ENCODE results near the gene FAM149B1. TPM values are rescaled to one million over a fixed set of nuclear protein-coding genes. Genes with fewer than 3 reads are reported as not detected.
A peak's percentile ranks its signal among the peaks of the same experiment; 100 is the strongest.

The FAM149B1 gene
- total and polyA plus RNA-seq, 2 of the 13 experiments (the other 11 are each of a cell fraction or from before 2014, with no cell fraction given) = 9.3 to 16.8 TPM

GRCh38 chr10:73167783-73168464, at the start of gene FAM149B1, which contains the start of gene ECD (continued):
- TF ChIP-seq YY1 (IDR thresholded peaks at IDR 0.05; ENCODE audit: insufficient read depth, insufficient replicate concordance, low read depth, low read length) (peak; percentile 73), PHF8 (CRISPR knock-in tag; IDR thresholded peaks at IDR 0.05) (peak; percentile 89), ELF3 (CRISPR knock-in tag; IDR thresholded peaks at IDR 0.05) (peak; percentile 75), ZFP36L2 (CRISPR knock-in tag; IDR thresholded peaks at IDR 0.05) (no peak), NFE2L1 (CRISPR knock-in tag; IDR thresholded peaks at IDR 0.05; ENCODE audit: borderline replicate concordance) (no peak), PHB2 (IDR thresholded peaks at IDR 0.05; ENCODE audit: partially characterized antibody) (no peak), ZSCAN29 (CRISPR knock-in tag; conservative IDR thresholded peaks at IDR 0.05) (no peak), ZNF234 (CRISPR knock-in tag; conservative IDR thresholded peaks at IDR 0.05) (no peak), ZNF670 (CRISPR knock-in tag; IDR thresholded peaks at IDR 0.05; ENCODE audit: borderline replicate concordance) (peak; percentile 89; the same call in 1 of the 2 replicates), ELF4 (CRISPR knock-in tag; IDR thresholded peaks at IDR 0.05; ENCODE audit: borderline replicate concordance) (peak; percentile 55; the same call in 1 of the 2 replicates), ZNF333 (CRISPR knock-in tag; IDR thresholded peaks at IDR 0.05; ENCODE audit: borderline replicate concordance) (peak; percentile 81; the same call in 1 of the 2 replicates), TGIF2 (CRISPR knock-in tag; IDR thresholded peaks at IDR 0.05) (peak; percentile 71; the same call in 1 of the 2 replicates), ZNF354B (CRISPR knock-in tag; IDR thresholded peaks at IDR 0.05) (0 out of 2 replicates have a peak, but pooled peaks have one; percentile 39), ZSCAN22 (CRISPR knock-in tag; IDR thresholded peaks at IDR 0.05) (no peak), SALL1 (CRISPR knock-in tag; IDR thresholded peaks at IDR 0.05) (peak; percentile 87), AHR (CRISPR knock-in tag; IDR thresholded peaks at IDR 0.05) (peak; percentile 72; the same call in 1 of the 2 replicates), NR1H2 (CRISPR knock-in tag; IDR thresholded peaks at IDR 0.05; ENCODE audit: borderline replicate concordance, low read depth) (no peak)
- TF ChIP-seq, protein P1, sequence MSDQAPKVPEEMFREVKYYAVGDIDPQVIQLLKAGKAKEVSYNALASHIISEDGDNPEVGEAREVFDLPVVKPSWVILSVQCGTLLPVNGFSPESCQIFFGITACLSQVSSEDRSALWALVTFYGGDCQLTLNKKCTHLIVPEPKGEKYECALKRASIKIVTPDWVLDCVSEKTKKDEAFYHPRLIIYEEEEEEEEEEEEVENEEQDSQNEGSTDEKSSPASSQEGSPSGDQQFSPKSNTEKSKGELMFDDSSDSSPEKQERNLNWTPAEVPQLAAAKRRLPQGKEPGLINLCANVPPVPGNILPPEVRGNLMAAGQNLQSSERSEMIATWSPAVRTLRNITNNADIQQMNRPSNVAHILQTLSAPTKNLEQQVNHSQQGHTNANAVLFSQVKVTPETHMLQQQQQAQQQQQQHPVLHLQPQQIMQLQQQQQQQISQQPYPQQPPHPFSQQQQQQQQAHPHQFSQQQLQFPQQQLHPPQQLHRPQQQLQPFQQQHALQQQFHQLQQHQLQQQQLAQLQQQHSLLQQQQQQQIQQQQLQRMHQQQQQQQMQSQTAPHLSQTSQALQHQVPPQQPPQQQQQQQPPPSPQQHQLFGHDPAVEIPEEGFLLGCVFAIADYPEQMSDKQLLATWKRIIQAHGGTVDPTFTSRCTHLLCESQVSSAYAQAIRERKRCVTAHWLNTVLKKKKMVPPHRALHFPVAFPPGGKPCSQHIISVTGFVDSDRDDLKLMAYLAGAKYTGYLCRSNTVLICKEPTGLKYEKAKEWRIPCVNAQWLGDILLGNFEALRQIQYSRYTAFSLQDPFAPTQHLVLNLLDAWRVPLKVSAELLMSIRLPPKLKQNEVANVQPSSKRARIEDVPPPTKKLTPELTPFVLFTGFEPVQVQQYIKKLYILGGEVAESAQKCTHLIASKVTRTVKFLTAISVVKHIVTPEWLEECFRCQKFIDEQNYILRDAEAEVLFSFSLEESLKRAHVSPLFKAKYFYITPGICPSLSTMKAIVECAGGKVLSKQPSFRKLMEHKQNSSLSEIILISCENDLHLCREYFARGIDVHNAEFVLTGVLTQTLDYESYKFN (CRISPR knock-in tag; conservative IDR thresholded peaks at IDR 0.05) = peak; percentile 47
- TF ChIP-seq, protein P2, sequence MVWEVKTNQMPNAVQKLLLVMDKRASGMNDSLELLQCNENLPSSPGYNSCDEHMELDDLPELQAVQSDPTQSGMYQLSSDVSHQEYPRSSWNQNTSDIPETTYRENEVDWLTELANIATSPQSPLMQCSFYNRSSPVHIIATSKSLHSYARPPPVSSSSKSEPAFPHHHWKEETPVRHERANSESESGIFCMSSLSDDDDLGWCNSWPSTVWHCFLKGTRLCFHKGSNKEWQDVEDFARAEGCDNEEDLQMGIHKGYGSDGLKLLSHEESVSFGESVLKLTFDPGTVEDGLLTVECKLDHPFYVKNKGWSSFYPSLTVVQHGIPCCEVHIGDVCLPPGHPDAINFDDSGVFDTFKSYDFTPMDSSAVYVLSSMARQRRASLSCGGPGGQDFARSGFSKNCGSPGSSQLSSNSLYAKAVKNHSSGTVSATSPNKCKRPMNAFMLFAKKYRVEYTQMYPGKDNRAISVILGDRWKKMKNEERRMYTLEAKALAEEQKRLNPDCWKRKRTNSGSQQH (CRISPR knock-in tag; IDR thresholded peaks at IDR 0.05; ENCODE audit: low read depth) = no peak; the same call in 1 of the 2 replicates
- TF ChIP-seq, protein P3, sequence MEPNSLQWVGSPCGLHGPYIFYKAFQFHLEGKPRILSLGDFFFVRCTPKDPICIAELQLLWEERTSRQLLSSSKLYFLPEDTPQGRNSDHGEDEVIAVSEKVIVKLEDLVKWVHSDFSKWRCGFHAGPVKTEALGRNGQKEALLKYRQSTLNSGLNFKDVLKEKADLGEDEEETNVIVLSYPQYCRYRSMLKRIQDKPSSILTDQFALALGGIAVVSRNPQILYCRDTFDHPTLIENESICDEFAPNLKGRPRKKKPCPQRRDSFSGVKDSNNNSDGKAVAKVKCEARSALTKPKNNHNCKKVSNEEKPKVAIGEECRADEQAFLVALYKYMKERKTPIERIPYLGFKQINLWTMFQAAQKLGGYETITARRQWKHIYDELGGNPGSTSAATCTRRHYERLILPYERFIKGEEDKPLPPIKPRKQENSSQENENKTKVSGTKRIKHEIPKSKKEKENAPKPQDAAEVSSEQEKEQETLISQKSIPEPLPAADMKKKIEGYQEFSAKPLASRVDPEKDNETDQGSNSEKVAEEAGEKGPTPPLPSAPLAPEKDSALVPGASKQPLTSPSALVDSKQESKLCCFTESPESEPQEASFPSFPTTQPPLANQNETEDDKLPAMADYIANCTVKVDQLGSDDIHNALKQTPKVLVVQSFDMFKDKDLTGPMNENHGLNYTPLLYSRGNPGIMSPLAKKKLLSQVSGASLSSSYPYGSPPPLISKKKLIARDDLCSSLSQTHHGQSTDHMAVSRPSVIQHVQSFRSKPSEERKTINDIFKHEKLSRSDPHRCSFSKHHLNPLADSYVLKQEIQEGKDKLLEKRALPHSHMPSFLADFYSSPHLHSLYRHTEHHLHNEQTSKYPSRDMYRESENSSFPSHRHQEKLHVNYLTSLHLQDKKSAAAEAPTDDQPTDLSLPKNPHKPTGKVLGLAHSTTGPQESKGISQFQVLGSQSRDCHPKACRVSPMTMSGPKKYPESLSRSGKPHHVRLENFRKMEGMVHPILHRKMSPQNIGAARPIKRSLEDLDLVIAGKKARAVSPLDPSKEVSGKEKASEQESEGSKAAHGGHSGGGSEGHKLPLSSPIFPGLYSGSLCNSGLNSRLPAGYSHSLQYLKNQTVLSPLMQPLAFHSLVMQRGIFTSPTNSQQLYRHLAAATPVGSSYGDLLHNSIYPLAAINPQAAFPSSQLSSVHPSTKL (CRISPR knock-in tag; IDR thresholded peaks at IDR 0.05) = peak; percentile 50; the same call in 1 of the 2 replicates

Measured in HepG2 (cell line).